Neural progenitor cell (in vitro differentiated cells): Measurements from ENCODE around the gene IPCEF1. TPM values are rescaled to one million over a fixed set of nuclear protein-coding genes. Genes with fewer than 3 reads are reported as not detected.

Experiments used
- DNase-seq: peaks from one replicate; pipeline ENCODE4 v3.0.0-alpha.2; 2016; ENCODE audit warnings: low spot score
- H2AFZ ChIP-seq: fragments of 200-600 bp; sonication (generic); replicated peaks from 2 replicates; pipeline ENCODE4 v1.6.1; 2016; ENCODE audit warnings: antibody characterized with exemption
- H3F3A ChIP-seq: fragments of 200-600 bp; sonication (generic); 2 replicates; pipeline ENCODE4 v1.6.1; 2016; ENCODE audit warnings: antibody characterized with exemption, low read depth
- H3K27ac ChIP-seq: fragments of 200-600 bp; sonication (generic); 2 replicates; pipeline ENCODE4 v1.5.1; 2016; ENCODE audit warnings: mild to moderate bottlenecking
- H3K27me3 ChIP-seq: fragments of 200-600 bp; sonication (generic); 2 replicates; pipeline ENCODE4 v1.6.1; 2016; ENCODE audit warnings: mild to moderate bottlenecking, moderate library complexity
- H3K36me3 ChIP-seq: fragments of 200-600 bp; sonication (generic); 2 replicates; pipeline ENCODE4 v1.5.1; 2016
- H3K4me1 ChIP-seq: fragments of 200-600 bp; sonication (generic); 2 replicates; pipeline ENCODE4 v1.6.1; 2016; ENCODE audit warnings: mixed run types
- H3K4me2 ChIP-seq: fragments of 200-600 bp; sonication (generic); 2 replicates; pipeline ENCODE4 v1.6.1; 2016
- H3K4me3 ChIP-seq: fragments of 200-600 bp; sonication (generic); 2 replicates; pipeline ENCODE4 v1.5.1; 2016
- H3K79me2 ChIP-seq: fragments of 200-600 bp; sonication (generic); 2 replicates; pipeline ENCODE4 v1.6.1; 2016; ENCODE audit warnings: low read depth
- H3K9ac ChIP-seq: fragments of 200-600 bp; sonication (generic); 2 replicates; pipeline ENCODE4 v1.6.1; 2016
- H3K9me3 ChIP-seq: fragments of 200-600 bp; sonication (generic); 2 replicates; pipeline ENCODE4 v1.5.1; 2016; ENCODE audit warnings: low read depth
- H4K20me1 ChIP-seq: fragments of 200-600 bp; sonication (generic); 2 replicates; pipeline ENCODE4 v1.6.1; 2016; ENCODE audit warnings: low read depth
- H3K27ac Mint-ChIP-seq: 3 replicates; pipeline ENCODE4 v1.8.0; 2021; ENCODE audit warnings: mixed read lengths
- H3K27me3 Mint-ChIP-seq: 2 replicates; pipeline ENCODE4 v1.8.0; 2022; ENCODE audit warnings: low read depth, mild to moderate bottlenecking, inconsistent platforms, moderate library complexity, mixed read lengths; ENCODE audit not compliant: insufficient read depth
- H3K36me3 Mint-ChIP-seq: 3 replicates; pipeline ENCODE4 v1.8.0; 2021; ENCODE audit warnings: mixed read lengths
- H3K4me1 Mint-ChIP-seq: 3 replicates; pipeline ENCODE4 v1.8.0; 2021; ENCODE audit warnings: mixed read lengths
- H3K4me3 Mint-ChIP-seq: 3 replicates; pipeline ENCODE4 v1.8.0; 2021; ENCODE audit warnings: mild to moderate bottlenecking, moderate library complexity, mixed read lengths
- H3K9me3 Mint-ChIP-seq: 3 replicates; pipeline ENCODE4 v1.8.0; 2020; ENCODE audit warnings: mixed read lengths
- CTCF ChIP-seq: fragments of 200-600 bp; sonication (generic); IDR thresholded peaks from 2 replicates; pipeline ENCODE4 v1.5.1; 2017; ENCODE audit warnings: antibody characterized with exemption, mild to moderate bottlenecking
- EZH2 ChIP-seq: fragments of 200-600 bp; sonication (generic); IDR thresholded peaks from 2 replicates; pipeline ENCODE4 v1.6.1; 2017; ENCODE audit warnings: antibody characterized with exemption, mild to moderate bottlenecking, moderate library complexity
- EZH2phosphoT487 ChIP-seq: fragments of 200-600 bp; sonication (generic); IDR thresholded peaks from 2 replicates; pipeline ENCODE4 v1.6.1; 2017; ENCODE audit warnings: antibody characterized with exemption
- total RNA-seq: library from RNA; depleted of rRNA; stranded (reverse); fragments of >200 nt; gene quantifications from 2 replicates; pipeline ENCODE4 v1.2.3, GENCODE V29; 2015; ENCODE audit warnings: low replicate concordance

IPCEF1 gene
- total RNA-seq, 1 donor from 2014 or later: 0.13 TPM

- no peak overlapping the region for H3K27ac Mint-ChIP-seq
- H3K4me1 Mint-ChIP-seq: no peaks in the 10 kb centered on the region
These were observed 30.5 kb upstream of the IPCEF1 start for GRCh38 chr6:154386848-154387717.

GRCh38 chr6:154384191-154384590 lies 27.6 kb upstream of the IPCEF1 start:
- no peak for DNase-seq
- Histone ChIP-seq H3K79me2 (no peaks in the 10 kb centered on the region), H3K4me3 (no peak overlapping the region), H3K27ac (no peak overlapping the region), H3K9ac (no peak overlapping the region), H3F3A (no peaks in the 10 kb centered on the region), H2AFZ (no peak overlapping the region), H3K36me3 (no peaks in the 10 kb centered on the region), H3K9me3 (no peaks in the 10 kb centered on the region), H3K4me2 (no peak overlapping the region), H3K27me3 (no peaks in the 10 kb centered on the region), H4K20me1 (no peaks in the 10 kb centered on the region), H3K4me1 (no peaks in the 10 kb centered on the region)
- TF ChIP-seq EZH2phosphoT487 (no peak), CTCF (no peak)
- H3K4me1 Mint-ChIP-seq: peaks cover 2% of the 10 kb centered on the region
- H3K9me3 Mint-ChIP-seq: peaks cover 5% of the 10 kb centered on the region
- H3K4me3 Mint-ChIP-seq: no peak overlapping the region
- H3K27me3 Mint-ChIP-seq: peaks cover 4% of the 10 kb centered on the region
- no peaks in the 10 kb centered on the region for H3K36me3 Mint-ChIP-seq
- no peak overlapping the region for H3K27ac Mint-ChIP-seq

More at GRCh38 chr6:154386848-154387717, 30.5 kb upstream of the IPCEF1 start:
- H3K36me3 ChIP-seq: no peaks in the 10 kb centered on the region
- no peak overlapping the region for H3K27ac ChIP-seq
- no peak overlapping the region for H3K4me3 ChIP-seq
- no peak for DNase-seq
- H3K4me2 ChIP-seq: no peak overlapping the region
- H3K79me2 ChIP-seq: no peaks in the 10 kb centered on the region
- H3K27me3 ChIP-seq: no peaks in the 10 kb centered on the region
- no peak overlapping the region for H3K4me3 Mint-ChIP-seq
- H3K27me3 Mint-ChIP-seq: peaks cover 4% of the 10 kb centered on the region
- H4K20me1 ChIP-seq: no peaks in the 10 kb centered on the region
- H3F3A ChIP-seq: no peaks in the 10 kb centered on the region
- no peaks in the 10 kb centered on the region for H3K36me3 Mint-ChIP-seq
- H3K9ac ChIP-seq: no peak overlapping the region
- no peaks in the 10 kb centered on the region for H3K4me1 ChIP-seq
- peaks cover 9% of the 10 kb centered on the region for H3K9me3 Mint-ChIP-seq
- no peaks in the 10 kb centered on the region for H3K9me3 ChIP-seq
- TF ChIP-seq EZH2 (no peak), EZH2phosphoT487 (no peak), CTCF (no peak)
- no peak overlapping the region for H2AFZ ChIP-seq

- H3K79me2 ChIP-seq: no peaks in the 10 kb centered on the region
- H3K27ac Mint-ChIP-seq: no peak overlapping the region
- H3K4me2 ChIP-seq: no peak overlapping the region
- H3K36me3 Mint-ChIP-seq: no peaks in the 10 kb centered on the region
- H3K9me3 ChIP-seq: no peaks in the 10 kb centered on the region
- peaks cover 4% of the 10 kb centered on the region for H3K27me3 Mint-ChIP-seq
- TF ChIP-seq EZH2phosphoT487 (no peak), CTCF (no peak), EZH2 (no peak)
- H3K4me1 ChIP-seq: no peaks in the 10 kb centered on the region
- H4K20me1 ChIP-seq: no peaks in the 10 kb centered on the region
- no peak overlapping the region for H2AFZ ChIP-seq
- H3F3A ChIP-seq: no peaks in the 10 kb centered on the region
- peaks cover 2% of the 10 kb centered on the region for H3K4me1 Mint-ChIP-seq
- no peaks in the 10 kb centered on the region for H3K27me3 ChIP-seq
- no peak for DNase-seq
- H3K4me3 Mint-ChIP-seq: no peak overlapping the region
- H3K36me3 ChIP-seq: no peaks in the 10 kb centered on the region
- no peaks in the 10 kb centered on the region for H3K9me3 Mint-ChIP-seq
- H3K4me3 ChIP-seq: no peak overlapping the region
- H3K27ac ChIP-seq: no peak overlapping the region
- H3K9ac ChIP-seq: no peak overlapping the region
These were observed 26.7 kb upstream of the IPCEF1 start for GRCh38 chr6:154383273-154383672.
